ENCODE results near the gene ATP1A2.
"Not testable (repeated sequence)": the region's sequence is repeated elsewhere in the genome, so short reads cannot be mapped to it uniquely, and the experiment has no call there.

The ATP1A2 gene

GRCh38 chr1:160101037-160101716 lies 14.4 kb upstream of the ATP1A2 start:
- peak; percentile 92 for DNase-seq (ENCODE audit: low spot score)

- DNase-seq (ENCODE audit: low spot score): no peak
Measured at GRCh38 chr1:160101717-160102522, 13.6 kb upstream of the ATP1A2 start.

- no peak for DNase-seq (ENCODE audit: low spot score)
Measured at GRCh38 chr1:160103658-160104408, 11.7 kb upstream of the ATP1A2 start.

GRCh38 chr1:160104486-160104885 lies 11.1 kb upstream of the ATP1A2 start:
- no peak for DNase-seq (ENCODE audit: low spot score)

GRCh38 chr1:160105155-160105554 lies 10.4 kb upstream of the ATP1A2 start:
- no peak for DNase-seq (ENCODE audit: low spot score)

- DNase-seq (ENCODE audit: low spot score): no peak
Measured at GRCh38 chr1:160107512-160107911, 8.0 kb upstream of the ATP1A2 start.

- DNase-seq (ENCODE audit: low spot score): peak; percentile 67
Measured at GRCh38 chr1:160108888-160109662, 6.5 kb upstream of the ATP1A2 start.

- no peak for DNase-seq (ENCODE audit: low spot score)
Measured at GRCh38 chr1:160109686-160110085, 5.9 kb upstream of the ATP1A2 start.

- not testable (repeated sequence) for DNase-seq (ENCODE audit: low spot score)
Measured at GRCh38 chr1:160111462-160111861, 4.1 kb upstream of the ATP1A2 start.

GRCh38 chr1:160112357-160112756 lies 3.2 kb upstream of the ATP1A2 start:
- no peak for DNase-seq (ENCODE audit: low spot score)

GRCh38 chr1:160113407-160113806 lies 2.2 kb upstream of the ATP1A2 start:
- DNase-seq (ENCODE audit: low spot score): no peak

GRCh38 chr1:160114085-160114484 lies 1.5 kb upstream of the ATP1A2 start:
- no peak for DNase-seq (ENCODE audit: low spot score)

GRCh38 chr1:160116283-160117147 lies 956 bp downstream of the ATP1A2 start:
- DNase-seq (ENCODE audit: low spot score): no peak

- DNase-seq (ENCODE audit: low spot score): no peak
Measured at GRCh38 chr1:160117300-160117699, 1.7 kb downstream of the ATP1A2 start.

- peak; percentile 79 for DNase-seq (ENCODE audit: low spot score)
Measured at GRCh38 chr1:160117709-160118183, 2.2 kb downstream of the ATP1A2 start.

GRCh38 chr1:160118928-160119327 lies 3.4 kb downstream of the ATP1A2 start:
- no peak for DNase-seq (ENCODE audit: low spot score)

- DNase-seq (ENCODE audit: low spot score): no peak
Measured at GRCh38 chr1:160120797-160121196, 5.2 kb downstream of the ATP1A2 start.

- DNase-seq (ENCODE audit: low spot score): no peak
Measured at GRCh38 chr1:160121388-160121787, 5.8 kb downstream of the ATP1A2 start.

GRCh38 chr1:160122978-160123495 lies 7.5 kb downstream of the ATP1A2 start:
- no peak for DNase-seq (ENCODE audit: low spot score)

- no peak for DNase-seq (ENCODE audit: low spot score)
Measured at GRCh38 chr1:160123726-160124125, 8.2 kb downstream of the ATP1A2 start.
